ENCODE data around the gene ORM1. TPM values are rescaled to one million over a fixed set of nuclear protein-coding genes. Genes with fewer than 3 reads are reported as not detected.

Gene ORM1
- total and polyA plus RNA-seq, 4 donors: 22.4 to 1,249 (median 184) TPM

- DNase-seq (no peak), ATAC-seq (ENCODE audit: insufficient read depth, low FRiP score) (no peak)
- Histone ChIP-seq H3K27me3 (ENCODE audit: control insufficient read depth in 3 of 3, insufficient read depth in 3 of 3, low read length in 2 of 3) (no peaks in the 10 kb centered on the region), H3K4me3 (no peak overlapping the region), H3K9ac (ENCODE audit: insufficient read depth in 1 of 2, low read length in 2 of 2) (no peak overlapping the region), H3K9me3 (ENCODE audit: control insufficient read depth in 4 of 4, insufficient read depth in 3 of 4, low read length in 3 of 4) (peaks cover 0 to 8% (median 2%) of the 10 kb centered on the region in 4 donors), H3K4me1 (ENCODE audit: control insufficient read depth in 5 of 5, insufficient read depth in 5 of 5, low read length in 5 of 5) (no peaks in the 10 kb centered on the region), H3K36me3 (ENCODE audit: control insufficient read depth in 4 of 4, insufficient read depth in 4 of 4, low read length in 4 of 4) (peaks cover 2 to 64% (median 32%) of the 10 kb centered on the region in 4 donors), H3K27ac (ENCODE audit: low read depth in 1 of 2, low read length in 1 of 2) (no peak overlapping the region)
- WGBS, 2 donors: 97% methylated on average over 1 of the region's 1 CpG
- TF ChIP-seq CTCF (IDR thresholded peaks at IDR 0.05; ENCODE audit: control extremely low read depth, extremely low read depth): no peak
Measured at GRCh38 chr9:114296338-114296737, 26.6 kb upstream of the ORM1 start.

- Histone ChIP-seq H3K9ac (ENCODE audit: insufficient read depth in 1 of 2, low read length in 2 of 2) (no peak overlapping the region), H3K27ac (ENCODE audit: low read depth in 1 of 2, low read length in 1 of 2) (no peak overlapping the region), H3K4me1 (ENCODE audit: control insufficient read depth in 5 of 5, insufficient read depth in 5 of 5, low read length in 5 of 5) (no peaks in the 10 kb centered on the region), H3K27me3 (ENCODE audit: control insufficient read depth in 3 of 3, insufficient read depth in 3 of 3, low read length in 2 of 3) (no peaks in the 10 kb centered on the region), H3K4me3 (no peak overlapping the region), H3K36me3 (ENCODE audit: control insufficient read depth in 4 of 4, insufficient read depth in 4 of 4, low read length in 4 of 4) (peaks cover 2 to 39% (median 21%) of the 10 kb centered on the region in 4 donors), H3K9me3 (ENCODE audit: control insufficient read depth in 4 of 4, insufficient read depth in 3 of 4, low read length in 3 of 4) (peaks cover 0 to 8% (median 2%) of the 10 kb centered on the region in 4 donors)
- WGBS, 2 donors: 83 to 91% methylated on average over 15 of the region's 15 CpGs
- TF ChIP-seq CTCF (IDR thresholded peaks at IDR 0.05; ENCODE audit: control extremely low read depth, extremely low read depth): no peak
- DNase-seq (no peak), ATAC-seq (ENCODE audit: insufficient read depth, low FRiP score) (no peak)
Measured at GRCh38 chr9:114299286-114300152, 23.4 kb upstream of the ORM1 start.

- Histone ChIP-seq H3K4me1 (ENCODE audit: control insufficient read depth in 5 of 5, insufficient read depth in 5 of 5, low read length in 5 of 5) (no peaks in the 10 kb centered on the region), H3K36me3 (ENCODE audit: control insufficient read depth in 4 of 4, insufficient read depth in 4 of 4, low read length in 4 of 4) (peaks cover 0 to 32% (median 17%) of the 10 kb centered on the region in 4 donors), H3K9ac (ENCODE audit: insufficient read depth in 1 of 2, low read length in 2 of 2) (no peak overlapping the region), H3K27me3 (ENCODE audit: control insufficient read depth in 3 of 3, insufficient read depth in 3 of 3, low read length in 2 of 3) (no peaks in the 10 kb centered on the region), H3K9me3 (ENCODE audit: control insufficient read depth in 4 of 4, insufficient read depth in 3 of 4, low read length in 3 of 4) (peaks cover 0 to under 1% (median 0%) of the 10 kb centered on the region in 4 donors), H3K27ac (ENCODE audit: low read depth in 1 of 2, low read length in 1 of 2) (no peak overlapping the region), H3K4me3 (no peak overlapping the region)
- ATAC-seq (ENCODE audit: insufficient read depth, low FRiP score) (no peak), DNase-seq (no peak)
- 92 to 95% methylated on average over 4 of the region's 4 CpGs for WGBS, 2 donors
- TF ChIP-seq CTCF (IDR thresholded peaks at IDR 0.05; ENCODE audit: control extremely low read depth, extremely low read depth): no peak
Measured at GRCh38 chr9:114300153-114300845, 22.6 kb upstream of the ORM1 start.
